ENCODE results near the gene COL11A1. TPM values are rescaled to one million over a fixed set of nuclear protein-coding genes. Genes with fewer than 3 reads are reported as not detected.

Gene COL11A1
- total and polyA plus RNA-seq, 2 of the 13 experiments (the other 11 are each of a cell fraction or from before 2014, with no cell fraction given): not detected

GRCh38 chr1:102954576-102954975, 153.7 kb downstream of the COL11A1 start:
- H3K27ac ChIP-seq (ENCODE audit: extremely low read length, insufficient read depth, low read length): no peak overlapping the region
- H3K4me3 ChIP-seq (replicated peaks in 1 of 3; ENCODE audit: insufficient read depth in 1 of 3, low read depth in 2 of 3, low read length in 3 of 3): no peak overlapping the region
- no peak for FAIRE-seq
- H4K20me1 ChIP-seq (ENCODE audit: insufficient read depth, low read length): no peaks in the 10 kb centered on the region
- TF ChIP-seq BRD4 (CRISPR knock-in tag; IDR thresholded peaks at IDR 0.05): no peak
- peak; percentile 53; the same call in 1 of the 2 replicates for TF ChIP-seq CEBPB (IDR thresholded peaks at IDR 0.05; ENCODE audit: borderline replicate concordance, low read depth, low read length)
- peak; percentile 65 for TF ChIP-seq ZNF770 (CRISPR knock-in tag; IDR thresholded peaks at IDR 0.05)
- H3K9me3 ChIP-seq (ENCODE audit: low read length): no peaks in the 10 kb centered on the region
- no peak overlapping the region for H3K4me2 ChIP-seq (ENCODE audit: low read depth, low read length)
- no peaks in the 10 kb centered on the region for H3K79me2 ChIP-seq (ENCODE audit: insufficient read depth, low read length)
- no peaks in the 10 kb centered on the region; the same call in 1 of the 2 replicates for H3K4me1 ChIP-seq (ENCODE audit: insufficient read depth, low read length)
- ChIA-PET POLR2A (no interaction called here), CTCF (ENCODE audit: low intra/inter-chr PET ratio, low total read pairs) (no interaction called here)
- no peak overlapping the region for H2AFZ ChIP-seq (ENCODE audit: low read length)
- WGBS (ENCODE audit: low lambda C conversion rate): 11% methylated on average over 14 of the region's 14 CpGs
- no peak overlapping the region for H3K9ac ChIP-seq (ENCODE audit: insufficient read depth, low read depth, low read length)
- ATAC-seq: no peak
- H3K27me3 ChIP-seq (ENCODE audit: control insufficient read depth in 1 of 2, insufficient read depth in 2 of 2, low read length in 2 of 2): no peaks in the 10 kb centered on the region
- BruUV-seq (replicated peaks): no TSS peak
- DNase-seq (ENCODE audit: low spot score): no peak
- in situ Hi-C loops (cut with HindIII; ENCODE audit: extremely low pct_ligation_motif_present, low pct_unique_long_range_greater_than_20kb): loop anchor here (25.0 kb wide), 1 partner anchor 1442 kb away; no protein-coding TSS in a partner anchor
- no peaks in the 10 kb centered on the region for H3K36me3 ChIP-seq (replicated peaks in 1 of 2; ENCODE audit: control insufficient read depth in 1 of 2, insufficient read depth in 2 of 2, low read length in 2 of 2)
- intact Hi-C loops (cut with micrococcal nuclease; ENCODE audit: unreplicated experiment): no loop called here

- no peak overlapping the region for H3K27ac ChIP-seq (ENCODE audit: extremely low read length, insufficient read depth, low read length)
- DNase-seq (ENCODE audit: low spot score) (no peak), ATAC-seq (no peak), FAIRE-seq (no peak)
- no peak overlapping the region for H3K4me3 ChIP-seq (replicated peaks in 1 of 3; ENCODE audit: insufficient read depth in 1 of 3, low read depth in 2 of 3, low read length in 3 of 3)
- BruUV-seq (replicated peaks): no TSS peak
- H3K9ac ChIP-seq (ENCODE audit: insufficient read depth, low read depth, low read length): no peak overlapping the region
- ChIA-PET CTCF (ENCODE audit: low intra/inter-chr PET ratio, low total read pairs) (no interaction called here), POLR2A (no interaction called here)
- TF ChIP-seq FOXO1 (CRISPR knock-in tag; IDR thresholded peaks at IDR 0.05): no peak
- no peaks in the 10 kb centered on the region for H3K79me2 ChIP-seq (ENCODE audit: insufficient read depth, low read length)
- no peaks in the 10 kb centered on the region for H4K20me1 ChIP-seq (ENCODE audit: insufficient read depth, low read length)
- H3K4me2 ChIP-seq (ENCODE audit: low read depth, low read length): no peak overlapping the region
- intact Hi-C loops (cut with micrococcal nuclease; ENCODE audit: unreplicated experiment): no loop called here
- no peaks in the 10 kb centered on the region for H3K9me3 ChIP-seq (ENCODE audit: low read length)
- H2AFZ ChIP-seq (ENCODE audit: low read length): no peak overlapping the region
- no peaks in the 10 kb centered on the region for H3K27me3 ChIP-seq (ENCODE audit: control insufficient read depth in 1 of 2, insufficient read depth in 2 of 2, low read length in 2 of 2)
- no peaks in the 10 kb centered on the region for H3K36me3 ChIP-seq (replicated peaks in 1 of 2; ENCODE audit: control insufficient read depth in 1 of 2, insufficient read depth in 2 of 2, low read length in 2 of 2)
- in situ Hi-C loops (cut with HindIII; ENCODE audit: extremely low pct_ligation_motif_present, low pct_unique_long_range_greater_than_20kb): loop anchor here (25.0 kb wide), 1 partner anchor 1440 kb away; no protein-coding TSS in a partner anchor
- no peaks in the 10 kb centered on the region for H3K4me1 ChIP-seq (ENCODE audit: insufficient read depth, low read length)
Observed at GRCh38 chr1:102952400-102952799, 155.9 kb downstream of the COL11A1 start.
